CD4-positive, alpha-beta T cell (primary cell): Measurements from ENCODE around the gene STAC. TPM values are rescaled to one million over a fixed set of nuclear protein-coding genes. Genes with fewer than 3 reads are reported as not detected.

Experiments
- ATAC-seq: fragments of 200-7000 bp; cut with Tn5 transposase; one replicate; pipeline ENCODE4 v1.10.0; 2022; ENCODE audit warnings: mild to moderate bottlenecking; ENCODE audit not compliant: poor library complexity
- CTCF ChIA-PET: fragments of 350-600 bp; sonication (Branson Sonifier 250); formaldehyde crosslinking; loops from one replicate; lab custom pipeline; 2021; ENCODE audit warnings: antibody characterized with exemption, inconsistent platforms; lab: Charles Lee
- POLR2A ChIA-PET: fragments of 350-600 bp; sonication (Branson Sonifier 250); formaldehyde crosslinking; loops from one replicate; lab custom pipeline; 2021; ENCODE audit warnings: antibody characterized with exemption, inconsistent platforms; lab: Charles Lee
- DNase-seq, 14 experiments: peaks; one replicate each; pipeline ENCODE4 v3.0.0-alpha.2; 2013 to 2020; ENCODE audit warnings: mixed read lengths in 2 of 14
- H3K27ac ChIP-seq, 2 donors: one replicate each; pipeline versions ENCODE4 v1.5.1 to v1.7.0; 2013; ENCODE audit warnings: low read length in 2 of 2, low read depth in 1 of 2, mild to moderate bottlenecking in 1 of 2
- H3K27me3 ChIP-seq, 2 experiments: 1 replicate in 1 of 2; 2 replicates in 1 of 2; pipeline versions ENCODE4 v1.6.1 to v1.7.0; 2013; ENCODE audit warnings: low read length in 2 of 2, control low read depth in 1 of 2, mild to moderate bottlenecking in 1 of 2, moderate library complexity in 1 of 2; ENCODE audit not compliant: insufficient read depth in 2 of 2, control insufficient read depth in 1 of 2
- H3K36me3 ChIP-seq: one replicate; pipeline ENCODE4 v1.6.1; 2013; ENCODE audit warnings: low read length, control low read depth; ENCODE audit not compliant: insufficient read depth
- H3K4me1 ChIP-seq: one replicate; pipeline ENCODE4 v1.6.1; 2013; ENCODE audit warnings: low read length, control low read depth; ENCODE audit not compliant: insufficient read depth
- H3K4me3 ChIP-seq: one replicate; pipeline ENCODE4 v1.5.1; 2013; ENCODE audit warnings: mild to moderate bottlenecking, low read length, moderate library complexity
- H3K9me3 ChIP-seq, 2 experiments: 1 replicate in 1 of 2; 2 replicates in 1 of 2; pipeline versions ENCODE4 v1.6.1 to v1.7.0; 2013; ENCODE audit warnings: low read length in 2 of 2, mild to moderate bottlenecking in 2 of 2, control low read depth in 1 of 2, moderate library complexity in 1 of 2; ENCODE audit not compliant: control insufficient read depth in 1 of 2, insufficient read depth in 1 of 2
- H3K27ac Mint-ChIP-seq: one replicate; pipeline ENCODE4 v1.8.0; 2020; ENCODE audit warnings: mixed read lengths
- H3K27me3 Mint-ChIP-seq: one replicate; pipeline ENCODE4 v1.8.0; 2021; ENCODE audit warnings: mixed read lengths
- H3K36me3 Mint-ChIP-seq: one replicate; pipeline ENCODE4 v1.8.0; 2021; ENCODE audit warnings: low read depth, mixed read lengths
- H3K4me1 Mint-ChIP-seq: one replicate; pipeline ENCODE4 v1.8.0; 2021; ENCODE audit warnings: low read depth, mixed read lengths
- H3K4me3 Mint-ChIP-seq: one replicate; pipeline ENCODE4 v1.8.0; 2020; ENCODE audit warnings: mild to moderate bottlenecking, mixed read lengths
- H3K9me3 Mint-ChIP-seq: one replicate; pipeline ENCODE4 v1.8.0; 2020; ENCODE audit warnings: mixed read lengths
- intact Hi-C, 2 experiments: fragments of 100-400 bp; cut with DNase I in 1 of 2; cut with micrococcal nuclease in 1 of 2; formaldehyde crosslinking; loops; one replicate each; pipeline versions ENCODE4 v1.15.1 to v1.9.0; 2023 to 2025; cut with DNase I, micrococcal nuclease
- total RNA-seq, 174 experiments: library from RNA in 2 of 174; stranded (reverse) in 2 of 174; gene quantifications; one replicate each; pipeline ENCODE4 v1.2.3 and lab custom pipeline; 2021 to 2026
- TF ChIP-seq, protein P1 (sequence below): fragments of 200-600 bp; IDR thresholded peaks from one replicate; pipeline ENCODE4 v1.8.0; 2022; ENCODE audit warnings: antibody characterized with exemption, mild to moderate bottlenecking

The STAC gene
- total RNA-seq, 2 experiments from 2014 or later, result not detected

DNA sequence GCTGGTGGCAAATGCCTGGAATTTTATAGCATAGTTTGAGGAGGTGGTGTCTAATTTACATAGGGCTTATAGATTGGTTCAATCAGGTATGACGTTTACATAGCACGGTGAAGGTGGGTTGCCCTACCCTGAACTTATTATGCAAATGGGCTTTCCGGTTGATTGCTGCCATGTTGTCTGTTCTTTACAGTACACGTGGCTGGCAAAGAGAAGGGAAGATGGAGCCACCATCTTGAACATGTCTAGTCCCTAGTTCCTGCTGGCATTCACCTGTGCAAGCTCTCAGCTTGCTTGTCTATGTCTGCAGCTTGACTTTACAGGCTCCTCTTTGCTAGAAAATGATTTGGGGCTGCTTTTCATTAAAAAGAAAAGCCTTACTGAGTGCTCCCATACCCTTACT is 14.0 kb upstream of the STAC start:
- Histone ChIP-seq H3K36me3 (no peaks in the 10 kb centered on the region), H3K4me1 (no peaks in the 10 kb centered on the region), H3K9me3 (no peaks in the 10 kb centered on the region), H3K27ac (no peak overlapping the region), H3K27me3 (no peaks in the 10 kb centered on the region), H3K4me3 (no peak overlapping the region)
- TF ChIP-seq, protein P1, sequence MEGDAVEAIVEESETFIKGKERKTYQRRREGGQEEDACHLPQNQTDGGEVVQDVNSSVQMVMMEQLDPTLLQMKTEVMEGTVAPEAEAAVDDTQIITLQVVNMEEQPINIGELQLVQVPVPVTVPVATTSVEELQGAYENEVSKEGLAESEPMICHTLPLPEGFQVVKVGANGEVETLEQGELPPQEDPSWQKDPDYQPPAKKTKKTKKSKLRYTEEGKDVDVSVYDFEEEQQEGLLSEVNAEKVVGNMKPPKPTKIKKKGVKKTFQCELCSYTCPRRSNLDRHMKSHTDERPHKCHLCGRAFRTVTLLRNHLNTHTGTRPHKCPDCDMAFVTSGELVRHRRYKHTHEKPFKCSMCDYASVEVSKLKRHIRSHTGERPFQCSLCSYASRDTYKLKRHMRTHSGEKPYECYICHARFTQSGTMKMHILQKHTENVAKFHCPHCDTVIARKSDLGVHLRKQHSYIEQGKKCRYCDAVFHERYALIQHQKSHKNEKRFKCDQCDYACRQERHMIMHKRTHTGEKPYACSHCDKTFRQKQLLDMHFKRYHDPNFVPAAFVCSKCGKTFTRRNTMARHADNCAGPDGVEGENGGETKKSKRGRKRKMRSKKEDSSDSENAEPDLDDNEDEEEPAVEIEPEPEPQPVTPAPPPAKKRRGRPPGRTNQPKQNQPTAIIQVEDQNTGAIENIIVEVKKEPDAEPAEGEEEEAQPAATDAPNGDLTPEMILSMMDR, result no peak
- DNase-seq (no peak), ATAC-seq (no peak)
- no peaks in the 10 kb centered on the region for H3K4me1 Mint-ChIP-seq
- no peaks in the 10 kb centered on the region for H3K36me3 Mint-ChIP-seq
- CTCF ChIA-PET, result no interaction called here
- no peaks in the 10 kb centered on the region for H3K9me3 Mint-ChIP-seq
- no peak overlapping the region for H3K27ac Mint-ChIP-seq
- POLR2A ChIA-PET, result no interaction called here
- H3K4me3 Mint-ChIP-seq, result no peak overlapping the region
- intact Hi-C loops, result no loop called here
- no peaks in the 10 kb centered on the region for H3K27me3 Mint-ChIP-seq

DNA sequence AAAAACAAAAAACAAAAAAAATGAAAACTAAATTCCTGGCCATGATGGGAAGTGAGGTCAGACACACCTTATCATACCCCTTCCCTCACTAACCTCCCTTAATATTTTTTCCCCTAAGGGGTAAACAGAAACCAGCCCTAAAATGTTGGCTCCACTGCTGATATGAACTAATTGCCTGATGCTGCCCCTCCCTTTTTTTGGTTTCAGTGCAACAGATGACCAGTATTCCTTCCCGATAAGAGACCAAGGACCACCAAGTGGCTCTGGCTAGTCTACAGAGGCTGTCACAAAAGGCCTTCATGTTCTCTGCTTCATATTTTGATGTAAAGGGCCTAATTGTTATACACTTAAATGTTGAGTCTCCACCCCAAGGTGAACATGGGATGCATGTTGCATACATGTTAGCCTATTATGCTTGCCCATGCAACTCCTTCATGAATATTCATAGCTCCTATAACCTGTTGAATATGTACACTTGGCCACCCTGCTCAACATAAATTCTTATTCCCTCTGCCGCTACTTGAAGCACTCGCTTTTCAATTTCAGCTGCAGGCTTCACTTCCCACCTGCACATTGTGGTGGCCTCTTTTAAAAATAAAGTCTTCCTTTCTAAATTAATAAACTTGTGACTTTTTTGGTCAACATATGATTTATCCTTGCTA is 12.3 kb upstream of the STAC start:
- no peaks in the 10 kb centered on the region for H3K36me3 Mint-ChIP-seq
- Histone ChIP-seq H3K9me3 (no peaks in the 10 kb centered on the region), H3K36me3 (no peaks in the 10 kb centered on the region), H3K27ac (no peak overlapping the region), H3K27me3 (no peaks in the 10 kb centered on the region), H3K4me1 (no peaks in the 10 kb centered on the region), H3K4me3 (no peak overlapping the region)
- DNase-seq (no peak), ATAC-seq (no peak)
- TF ChIP-seq, protein P1, result no peak
- no peaks in the 10 kb centered on the region for H3K4me1 Mint-ChIP-seq
- no peak overlapping the region for H3K4me3 Mint-ChIP-seq
- no peaks in the 10 kb centered on the region for H3K9me3 Mint-ChIP-seq
- ChIA-PET POLR2A (no interaction called here), CTCF (no interaction called here)
- H3K27me3 Mint-ChIP-seq, result no peaks in the 10 kb centered on the region
- intact Hi-C loops, result no loop called here
- no peak overlapping the region for H3K27ac Mint-ChIP-seq

DNA sequence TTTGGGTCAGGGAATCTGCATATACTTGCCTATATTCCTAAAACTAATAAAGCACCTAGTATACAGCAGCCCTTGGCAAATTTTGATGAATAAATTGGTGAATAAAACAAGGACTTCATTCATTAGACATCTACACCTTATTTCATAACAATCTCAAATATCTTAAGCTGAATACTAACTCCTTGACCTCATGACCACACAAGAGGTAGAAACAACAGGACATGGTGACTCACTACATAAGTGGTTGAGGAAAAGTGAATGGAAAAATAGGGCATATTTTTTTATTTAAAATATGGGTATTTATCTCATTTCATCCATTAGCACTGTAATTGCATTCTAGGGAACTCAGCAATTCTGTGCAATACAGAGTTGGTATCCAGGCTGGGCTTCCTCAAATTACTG is 7.8 kb upstream of the STAC start:
- POLR2A ChIA-PET, result no interaction called here

More for the DNA sequence above, 7.8 kb upstream of the STAC start:
- Mint-ChIP-seq H3K36me3 (no peaks in the 10 kb centered on the region), H3K4me3 (no peak overlapping the region), H3K9me3 (no peaks in the 10 kb centered on the region), H3K27me3 (peaks cover 16% of the 10 kb centered on the region), H3K27ac (no peak overlapping the region), H3K4me1 (no peaks in the 10 kb centered on the region)
- no peaks in the 10 kb centered on the region for H3K4me1 ChIP-seq
- no peaks in the 10 kb centered on the region for H3K36me3 ChIP-seq
- TF ChIP-seq, protein P1, result no peak
- intact Hi-C loops, result no loop called here
- no peaks in the 10 kb centered on the region for H3K27me3 ChIP-seq
- ATAC-seq (no peak), DNase-seq (no peak)
- H3K27ac ChIP-seq, result no peak overlapping the region
- no peaks in the 10 kb centered on the region for H3K9me3 ChIP-seq
- no peak overlapping the region for H3K4me3 ChIP-seq
- CTCF ChIA-PET, result interaction anchor here (1.6 kb wide), 1 partner anchor 13 kb away, joined by 3 read pairs; no protein-coding TSS in a partner anchor
